Measurements from ENCODE around the gene ZNF564.
"Not testable (repeated sequence)": the region's sequence is repeated elsewhere in the genome, so short reads cannot be mapped to it uniquely, and the experiment has no call there.

GRCh38 chr19:12566380-12566779 lies 15.1 kb upstream of the ZNF564 start:
- not testable (repeated sequence) for TF ChIP-seq POLR2A (IDR thresholded peaks at IDR 0.05; ENCODE audit: low read depth, low read length); ZZZ3 (IDR thresholded peaks at IDR 0.05; ENCODE audit: control insufficient read depth, insufficient read length, low read depth); POLR2AphosphoS5 (IDR thresholded peaks at IDR 0.05; ENCODE audit: low read length); USF2 (IDR thresholded peaks at IDR 0.05; ENCODE audit: borderline replicate concordance, low read depth, low read length); ZNF622 (IDR thresholded peaks at IDR 0.05); HDGF (IDR thresholded peaks at IDR 0.05); SRF (IDR thresholded peaks at IDR 0.05; ENCODE audit: low read depth in 2 of 2, low read length in 2 of 2); NFIC (IDR thresholded peaks at IDR 0.05; ENCODE audit: low read depth, low read length); CTCF (IDR thresholded peaks at IDR 0.05 in 2 of 3, conservative IDR thresholded peaks at IDR 0.05 in 1 of 3; ENCODE audit: control insufficient read depth in 2 of 3, extremely low read depth in 1 of 3, insufficient read depth in 1 of 3, low read depth in 3 of 3, low read length in 3 of 3)

Measured in GM12878 (cell line).